GM12801 (cell line): ENCODE measurements around the gene GMPS.

ENCODE experiments used
- CTCF ChIP-seq: IDR thresholded peaks from one replicate; pipeline ENCODE4 v1.5.1; 2011; ENCODE audit warnings: control low read depth; ENCODE audit not compliant: insufficient read length; ENCODE audit errors: extremely low read depth

Gene GMPS

GRCh38 chr3:155871746-155872158 lies 1.3 kb downstream of the GMPS start:
- no peak for TF ChIP-seq CTCF

GRCh38 chr3:155872904-155873646 lies 2.6 kb downstream of the GMPS start:
- no peak for TF ChIP-seq CTCF

GRCh38 chr3:155876037-155876436 lies 5.6 kb downstream of the GMPS start:
- no peak for TF ChIP-seq CTCF

- TF ChIP-seq CTCF, result no peak
Observed at GRCh38 chr3:155876503-155876902, 6.1 kb downstream of the GMPS start.

- TF ChIP-seq CTCF, result no peak
Observed at GRCh38 chr3:155880286-155880685, 9.8 kb downstream of the GMPS start.

- TF ChIP-seq CTCF, result no peak
Observed at GRCh38 chr3:155884292-155884691, 13.8 kb downstream of the GMPS start.

GRCh38 chr3:155885292-155885691 lies 14.8 kb downstream of the GMPS start:
- no peak for TF ChIP-seq CTCF
